GM12865 (cell line): ENCODE data around the gene HSPA9.

Source experiments
- DNase-seq: peaks from one replicate; pipeline ENCODE4 v3.0.0; 2010; ENCODE audit warnings: low read depth
- H3K4me3 ChIP-seq: 2 replicates; pipeline ENCODE4 v1.5.1; 2011; ENCODE audit warnings: mild to moderate bottlenecking, low read depth, low read length, control low read depth
- CTCF ChIP-seq: IDR thresholded peaks from 2 replicates; pipeline ENCODE4 v1.5.1; 2011; ENCODE audit warnings: low read length, control low read depth, low read depth, inconsistent platforms; ENCODE audit not compliant: insufficient read depth; ENCODE audit errors: missing control alignments

The HSPA9 gene

GRCh38 chr5:138529812-138530211 is 45.4 kb downstream of the HSPA9 start:
- no peak for DNase-seq
- TF ChIP-seq CTCF, result no peak
- no peak overlapping the region for H3K4me3 ChIP-seq

- DNase-seq, result no peak
- TF ChIP-seq CTCF, result no peak
- no peak overlapping the region for H3K4me3 ChIP-seq
These were observed 46.3 kb downstream of the HSPA9 start for GRCh38 chr5:138528744-138529469.

- no peak for DNase-seq
- TF ChIP-seq CTCF, result no peak
These were observed 47.0 kb downstream of the HSPA9 start for GRCh38 chr5:138528208-138528607.

GRCh38 chr5:138527170-138527569 is 48.0 kb downstream of the HSPA9 start:
- H3K4me3 ChIP-seq, result no peak overlapping the region
- no peak for TF ChIP-seq CTCF
- no peak for DNase-seq

More at GRCh38 chr5:138528208-138528607, 47.0 kb downstream of the HSPA9 start:
- no peak overlapping the region for H3K4me3 ChIP-seq

GRCh38 chr5:138523406-138523805 is 51.8 kb downstream of the HSPA9 start:
- H3K4me3 ChIP-seq, result no peak overlapping the region
- TF ChIP-seq CTCF, result no peak
- no peak for DNase-seq

GRCh38 chr5:138520971-138521370 is 54.2 kb downstream of the HSPA9 start:
- DNase-seq, result no peak
- no peak for TF ChIP-seq CTCF
- H3K4me3 ChIP-seq, result no peak overlapping the region

GRCh38 chr5:138517437-138517836 is 57.8 kb downstream of the HSPA9 start:
- DNase-seq, result no peak
- H3K4me3 ChIP-seq, result no peak overlapping the region
- TF ChIP-seq CTCF, result no peak
